Measurements from ENCODE around the gene CARF.

DNA sequence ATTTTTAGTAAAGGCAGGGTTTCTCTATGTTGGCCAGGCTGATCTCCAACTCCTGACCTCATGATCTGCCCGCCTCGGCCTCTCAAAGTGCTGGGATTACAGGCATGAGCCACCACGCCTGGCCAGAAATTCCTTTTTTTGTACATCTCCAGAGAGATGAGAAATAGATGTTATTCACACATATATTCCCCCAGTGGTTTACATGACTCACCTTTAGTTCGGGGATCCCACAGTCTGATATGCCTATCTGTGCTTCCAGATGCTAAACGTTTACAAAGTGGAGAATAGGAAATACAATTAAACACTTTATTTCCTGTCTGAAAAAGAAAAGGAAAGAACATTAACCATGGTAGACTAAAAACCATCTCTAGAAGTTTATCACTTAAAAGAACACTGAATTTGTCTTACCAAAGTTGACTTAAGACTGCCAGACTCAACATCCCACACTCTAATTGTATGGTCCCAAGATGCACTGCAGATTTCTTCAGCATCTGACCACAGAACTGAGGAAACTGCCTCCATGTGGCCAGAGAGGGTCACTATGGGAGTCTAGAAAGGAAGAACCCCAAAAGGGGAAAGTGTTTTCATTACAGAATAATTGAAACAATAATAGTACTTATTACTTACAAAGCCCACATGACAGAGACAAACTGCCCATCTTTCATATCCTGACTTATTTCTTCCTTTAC lies 27.9 kb upstream of the CARF start:
- TF ChIP-seq CTCF (conservative IDR thresholded peaks at IDR 0.05; ENCODE audit: low read length) (peak; percentile 19; the same call in 1 of the 2 replicates), EZH2phosphoT487 (IDR thresholded peaks at IDR 0.05; ENCODE audit: borderline replicate concordance, low read depth, low read length) (no peak)
